DMS114 treated with DMSO at 0.1 percent for 48 hours (cell line): ENCODE data around the gene LRIT2.

Experiments used
- DNase-seq: peaks from one replicate; lab custom pipeline; 2025; ENCODE audit not compliant: unreplicated experiment; lab: John Stamatoyannopoulos, UW

LRIT2 gene, protein sequence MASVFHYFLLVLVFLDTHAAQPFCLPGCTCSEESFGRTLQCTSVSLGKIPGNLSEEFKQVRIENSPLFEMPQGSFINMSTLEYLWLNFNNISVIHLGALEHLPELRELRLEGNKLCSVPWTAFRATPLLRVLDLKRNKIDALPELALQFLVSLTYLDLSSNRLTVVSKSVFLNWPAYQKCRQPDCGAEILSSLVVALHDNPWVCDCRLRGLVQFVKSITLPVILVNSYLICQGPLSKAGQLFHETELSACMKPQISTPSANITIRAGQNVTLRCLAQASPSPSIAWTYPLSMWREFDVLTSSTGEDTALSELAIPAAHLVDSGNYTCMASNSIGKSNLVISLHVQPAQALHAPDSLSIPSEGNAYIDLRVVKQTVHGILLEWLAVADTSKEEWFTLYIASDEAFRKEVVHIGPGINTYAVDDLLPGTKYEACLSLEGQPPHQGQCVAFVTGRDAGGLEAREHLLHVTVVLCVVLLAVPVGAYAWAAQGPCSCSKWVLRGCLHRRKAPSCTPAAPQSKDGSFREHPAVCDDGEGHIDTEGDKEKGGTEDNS

DNA sequence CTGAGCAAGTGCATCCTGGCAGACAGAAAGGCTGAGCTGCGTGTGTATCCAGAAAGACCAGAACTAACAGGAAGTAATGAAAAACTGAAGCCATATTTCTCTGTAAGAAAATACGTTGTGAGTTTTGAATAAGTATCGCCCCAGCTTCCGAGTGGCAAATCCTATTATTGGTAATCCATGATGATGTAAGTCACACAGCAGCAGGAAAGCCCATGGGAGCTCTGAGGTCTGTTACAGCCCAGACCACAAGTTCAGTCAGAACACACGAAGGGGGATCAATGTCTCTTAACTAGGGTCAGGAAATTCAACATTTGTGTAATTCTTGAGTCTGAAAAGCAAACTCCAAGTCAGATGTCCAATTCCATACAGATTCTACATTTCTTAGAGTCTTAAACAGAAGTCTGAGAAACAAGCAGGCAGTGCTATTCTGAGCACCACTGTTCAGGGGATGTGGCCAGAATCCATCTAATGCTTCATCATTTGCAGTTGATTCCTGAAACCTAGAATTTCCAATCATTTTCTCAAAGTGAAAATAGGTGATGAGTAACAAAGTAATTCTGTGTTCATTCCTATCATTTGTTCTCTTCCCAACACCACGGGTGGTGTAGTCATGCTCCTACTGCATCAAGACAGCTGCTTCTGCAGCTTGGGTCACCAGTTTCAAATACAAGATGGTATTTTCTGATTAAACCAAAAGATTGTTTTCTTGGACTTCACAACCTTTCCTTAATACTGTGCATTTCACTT, at the start of gene LRIT2:
Gene LRIT2, minus strand, starts transcription at position 118 of the 747 bp plus-strand sequence. Its CDS starts 24 bp downstream, at position 94.
- DNase-seq, result no peak

DNA sequence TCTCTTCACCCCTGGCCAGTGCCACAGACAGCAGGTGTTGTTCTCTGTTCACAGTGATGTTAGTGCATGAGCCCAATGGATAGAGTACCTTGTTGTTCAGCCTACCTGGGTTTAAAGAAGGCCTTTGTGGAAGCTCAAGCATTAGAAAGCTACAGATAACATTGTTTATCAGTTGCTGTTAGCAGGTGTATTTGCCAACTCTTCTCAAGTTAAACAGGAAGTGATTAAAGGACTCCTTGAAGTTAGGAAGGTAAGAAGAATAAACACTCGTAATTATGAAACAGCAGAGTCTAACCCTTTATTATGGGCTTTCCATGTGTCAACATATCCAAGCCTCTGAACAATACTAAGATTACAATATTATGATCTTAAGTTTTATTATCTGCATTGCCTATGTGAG, 45.4 kb upstream of the LRIT2 start:
- DNase-seq, result no peak

DNA sequence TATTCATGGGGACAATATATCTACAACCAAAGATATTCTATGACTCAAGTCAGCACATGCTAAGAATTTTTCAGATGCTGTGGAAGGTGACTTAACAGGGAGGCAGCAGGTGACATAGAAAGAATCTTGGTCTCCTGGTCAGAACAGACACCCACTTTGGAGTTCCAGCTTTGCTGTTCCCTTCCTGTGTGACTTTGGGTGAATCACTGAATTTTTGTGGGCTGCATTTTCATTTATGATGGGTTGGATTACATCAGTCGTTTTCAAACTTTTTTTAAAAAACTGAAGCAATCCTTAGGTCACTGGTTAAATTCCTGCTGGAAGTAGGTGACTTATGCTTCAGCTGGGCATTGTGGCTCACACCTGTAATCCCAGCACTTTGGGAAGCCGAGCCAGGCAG, 44.4 kb upstream of the LRIT2 start:
- no peak for DNase-seq

DNA sequence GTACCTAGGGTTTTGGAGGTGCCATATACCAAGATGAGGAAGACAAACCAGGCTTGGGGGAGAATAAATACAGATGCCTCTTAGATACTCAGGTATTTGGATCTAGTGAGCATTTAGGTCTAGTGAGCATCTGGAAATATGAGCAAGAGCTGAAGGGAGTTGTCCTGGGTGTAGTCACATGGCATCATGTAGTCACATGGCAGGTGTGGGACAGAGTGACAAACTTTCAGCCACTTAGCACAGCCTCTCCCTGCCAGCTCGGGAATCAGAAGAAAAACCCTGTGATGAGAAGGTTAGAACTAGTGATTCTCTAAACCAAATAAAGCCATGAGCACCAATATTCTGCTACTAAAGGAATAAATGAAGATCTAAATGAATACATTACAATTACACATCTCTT, 43.8 kb upstream of the LRIT2 start:
- no peak for DNase-seq

DNA sequence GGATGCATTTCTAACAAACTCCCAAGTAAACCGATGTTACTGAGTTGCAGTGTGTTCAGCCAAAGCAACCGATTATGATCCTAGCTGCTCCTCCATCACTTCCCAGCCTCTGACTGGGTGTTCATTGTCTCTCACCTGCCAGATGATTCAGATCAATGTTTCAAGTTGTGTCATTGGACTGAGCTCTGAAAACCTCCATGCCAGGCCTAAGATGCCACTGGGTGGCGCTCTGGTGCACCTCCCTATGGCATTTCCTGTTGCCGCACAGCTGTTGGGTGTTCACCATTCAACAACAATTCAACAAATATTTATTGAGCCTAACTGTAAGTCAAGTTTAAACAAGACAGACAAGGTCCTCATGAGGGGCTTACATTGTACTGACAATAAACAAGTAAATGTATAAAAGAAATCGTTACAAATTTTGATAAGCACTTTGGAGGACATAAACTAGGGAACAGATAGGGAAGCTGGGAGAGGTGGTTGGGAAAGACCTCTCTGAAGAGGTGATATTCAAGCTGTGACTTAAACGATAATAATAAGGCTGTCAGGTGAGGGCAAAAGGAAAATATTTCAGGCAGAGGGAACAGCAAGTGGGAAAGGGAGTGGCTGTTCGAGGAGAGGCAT, 42.3 kb upstream of the LRIT2 start:
- DNase-seq, result no peak

DNA sequence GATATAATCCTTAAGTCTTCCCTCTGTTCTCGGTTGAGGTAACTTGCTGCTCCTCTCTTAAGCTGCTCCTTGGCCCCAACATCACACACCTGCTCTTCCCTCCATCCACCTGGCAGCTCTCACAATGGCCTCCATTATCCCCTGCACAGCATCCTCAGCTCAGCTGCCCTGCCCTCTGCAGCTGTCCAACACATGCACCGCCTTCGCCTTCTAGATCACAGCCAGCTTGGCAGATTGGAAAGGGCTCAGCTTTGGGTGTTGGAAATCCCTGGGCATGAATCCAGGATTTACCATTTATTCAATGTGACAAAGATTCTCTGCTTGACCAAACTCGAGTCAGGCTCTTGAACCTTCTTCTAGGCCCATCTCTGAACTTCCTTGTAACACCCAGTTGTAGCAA, 40.1 kb upstream of the LRIT2 start:
- no peak for DNase-seq

DNA sequence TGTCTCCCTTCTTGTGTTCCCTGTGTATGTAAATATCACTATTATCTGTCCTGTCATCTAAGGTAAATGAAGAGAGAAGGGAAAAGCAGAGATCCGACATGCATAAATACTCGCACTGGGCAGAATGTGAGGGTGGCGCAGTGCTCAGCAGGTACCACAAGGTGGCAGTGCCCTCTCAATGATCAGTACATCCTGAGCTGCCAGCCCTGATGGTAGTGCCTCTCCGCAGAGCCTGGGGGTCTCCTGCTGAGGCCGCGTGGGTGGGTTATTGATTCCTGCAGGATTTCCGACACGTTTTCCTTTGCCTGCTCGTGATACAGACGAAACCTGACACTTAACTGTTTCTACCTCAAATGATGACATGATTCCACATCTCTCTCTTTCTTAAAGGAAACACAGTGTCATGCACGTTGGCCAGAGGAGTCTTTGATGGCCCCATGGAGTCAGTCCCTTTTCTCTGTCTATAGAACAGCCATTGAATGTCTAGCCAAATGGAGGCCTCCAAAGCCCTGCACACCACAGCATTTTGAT, 39.3 kb upstream of the LRIT2 start:
- peak; percentile 53 for DNase-seq

DNA sequence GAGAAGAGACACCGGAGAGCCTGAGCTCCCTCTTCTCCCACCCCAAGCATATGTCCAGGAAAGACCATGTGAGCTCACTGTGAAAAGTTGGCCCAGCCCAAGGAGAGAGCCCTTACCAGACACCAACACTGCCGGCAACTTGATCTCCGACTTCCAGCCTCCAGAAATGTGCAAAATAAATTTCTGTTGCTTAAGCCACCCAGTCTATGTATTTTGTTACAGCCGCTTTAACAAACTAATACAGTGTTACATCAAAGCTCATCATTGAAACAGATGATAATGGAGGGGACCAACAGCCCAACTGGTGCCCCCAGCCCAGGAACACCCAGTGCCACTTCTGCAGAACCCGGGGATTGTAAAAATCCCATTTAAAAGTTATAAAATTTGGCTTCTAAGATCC, 38.4 kb upstream of the LRIT2 start:
- no peak for DNase-seq

DNA sequence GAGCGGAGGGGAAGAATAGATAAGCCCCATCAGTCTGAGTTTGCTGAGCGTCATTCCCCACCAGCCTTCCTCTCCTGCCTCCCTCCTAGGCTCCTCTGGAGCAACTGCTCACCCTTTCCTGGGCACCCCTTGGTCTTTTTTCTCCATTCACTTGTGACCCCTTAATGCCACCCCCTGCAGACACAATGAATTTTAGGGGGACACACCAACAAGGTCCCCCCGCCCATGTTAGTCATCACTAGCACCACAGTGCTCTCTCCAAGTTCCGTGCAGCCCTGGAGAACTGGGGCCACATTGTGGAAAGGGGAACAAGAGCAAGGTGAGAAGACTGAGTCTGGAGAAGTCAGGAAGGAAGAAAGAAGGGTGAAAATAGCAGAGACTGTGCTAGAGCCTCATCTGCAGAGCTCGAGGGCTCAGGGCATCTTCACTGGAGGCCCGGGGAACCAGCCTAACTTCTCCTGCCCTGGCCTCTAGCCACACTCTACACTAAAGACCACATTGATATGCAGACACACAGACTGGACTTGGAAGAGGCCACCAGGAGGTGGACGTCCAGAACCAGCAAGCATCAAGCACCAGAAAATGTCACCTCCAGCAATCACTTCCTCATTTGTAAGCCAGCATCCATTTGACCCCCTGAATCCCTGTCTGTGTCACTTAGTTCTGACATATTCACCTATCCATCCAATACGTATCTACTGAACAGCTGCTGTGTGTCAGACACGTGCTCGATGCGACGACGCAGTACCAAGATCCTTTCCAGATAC, 37.0 kb upstream of the LRIT2 start:
- DNase-seq, result no peak

DNA sequence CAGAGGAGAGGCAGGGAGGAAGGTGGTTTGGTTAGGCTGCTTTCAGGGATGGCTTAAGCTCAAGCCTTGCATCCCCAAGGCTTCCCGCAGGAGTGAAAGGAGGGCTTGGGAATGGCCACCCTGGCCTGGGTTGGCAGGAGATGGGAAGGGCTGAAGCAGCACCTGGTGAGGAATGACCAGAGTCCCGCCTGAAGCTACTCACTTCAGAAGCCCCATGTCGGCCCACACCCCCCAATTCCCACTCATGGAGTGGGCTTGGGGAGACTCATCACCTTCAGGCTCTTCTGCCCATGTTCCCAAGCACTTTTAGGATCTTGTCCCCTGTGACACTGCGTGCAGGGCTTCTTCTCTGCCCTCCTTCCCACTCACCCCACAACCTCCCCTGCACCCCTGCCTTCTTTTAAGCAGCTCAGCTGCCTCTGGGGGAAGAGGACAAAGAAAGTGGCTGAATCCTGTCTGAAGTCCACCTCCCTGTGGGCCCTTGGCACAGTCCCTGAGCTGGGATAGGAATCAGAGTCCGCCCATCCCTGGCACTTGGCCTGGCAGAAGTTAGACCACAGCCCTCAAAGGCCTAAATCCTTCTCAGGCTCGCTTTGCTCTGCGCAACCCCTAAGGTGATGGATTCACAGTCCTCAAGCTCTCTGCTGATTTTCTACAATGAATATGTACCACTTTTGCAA, 36.0 kb upstream of the LRIT2 start:
- no peak for DNase-seq

DNA sequence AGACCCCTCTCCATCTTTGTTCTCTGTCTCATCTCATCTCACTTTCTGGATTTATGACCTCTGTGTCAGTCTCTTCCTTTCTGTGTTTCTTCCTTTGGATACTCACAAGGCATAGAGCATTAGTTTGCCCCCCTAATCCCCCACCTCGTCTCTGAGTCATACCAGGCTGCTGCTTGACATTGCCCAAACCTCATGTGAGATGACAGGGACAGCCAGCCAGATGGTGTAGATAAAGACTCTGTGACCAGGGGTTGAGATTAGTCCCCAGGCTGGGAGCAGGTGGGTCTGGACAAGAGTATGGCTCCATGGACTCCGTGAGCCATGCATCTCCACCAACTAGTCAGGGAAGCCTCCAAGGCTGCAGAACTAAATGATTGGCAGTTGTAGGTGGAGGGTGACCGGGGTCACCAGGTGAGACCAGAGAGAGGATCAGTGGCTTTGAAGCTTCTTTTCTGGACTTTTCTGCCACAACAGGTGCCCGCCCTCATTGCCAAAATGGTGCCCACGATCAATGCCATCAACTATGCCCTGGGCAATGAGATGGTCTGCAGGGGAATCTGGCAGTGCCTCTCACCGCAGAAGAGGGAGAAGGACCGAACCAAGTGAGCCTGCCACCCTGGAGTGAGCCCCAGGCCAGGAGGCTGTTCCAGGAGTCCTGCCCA, 32.8 kb upstream of the LRIT2 start:
- DNase-seq, result no peak

DNA sequence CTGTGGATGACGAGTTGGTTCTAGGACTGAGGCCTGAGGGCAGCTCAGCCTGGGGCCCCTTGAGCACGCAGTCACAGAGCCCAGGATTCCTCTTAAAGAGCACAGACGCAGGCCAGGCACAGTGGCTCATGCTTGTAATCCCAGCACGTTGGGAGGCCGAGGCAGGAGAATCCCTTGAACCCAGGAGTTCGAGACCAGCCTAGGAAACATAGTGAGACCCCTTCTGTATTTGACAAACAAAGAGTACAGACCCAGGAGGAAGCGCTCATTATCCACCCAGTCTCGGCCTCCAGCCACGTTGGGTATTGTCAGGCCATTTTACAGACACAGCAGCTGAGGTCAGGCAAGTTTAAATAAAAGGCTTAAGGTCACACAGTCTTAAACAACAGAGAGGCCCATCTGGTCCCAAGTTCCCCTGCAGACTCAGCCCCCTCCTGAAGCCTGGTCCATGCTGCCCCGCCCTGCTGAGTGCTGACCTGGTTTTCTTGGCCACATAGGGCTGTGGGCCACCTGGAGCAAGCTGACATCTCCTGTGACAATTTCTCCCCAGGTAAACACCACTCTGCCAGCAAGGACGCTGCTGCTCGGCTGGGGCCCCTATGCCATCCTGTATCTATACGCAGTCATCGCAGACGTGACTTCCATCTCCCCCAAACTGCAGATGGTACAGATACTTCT, 32.1 kb upstream of the LRIT2 start:
- no peak for DNase-seq

DNA sequence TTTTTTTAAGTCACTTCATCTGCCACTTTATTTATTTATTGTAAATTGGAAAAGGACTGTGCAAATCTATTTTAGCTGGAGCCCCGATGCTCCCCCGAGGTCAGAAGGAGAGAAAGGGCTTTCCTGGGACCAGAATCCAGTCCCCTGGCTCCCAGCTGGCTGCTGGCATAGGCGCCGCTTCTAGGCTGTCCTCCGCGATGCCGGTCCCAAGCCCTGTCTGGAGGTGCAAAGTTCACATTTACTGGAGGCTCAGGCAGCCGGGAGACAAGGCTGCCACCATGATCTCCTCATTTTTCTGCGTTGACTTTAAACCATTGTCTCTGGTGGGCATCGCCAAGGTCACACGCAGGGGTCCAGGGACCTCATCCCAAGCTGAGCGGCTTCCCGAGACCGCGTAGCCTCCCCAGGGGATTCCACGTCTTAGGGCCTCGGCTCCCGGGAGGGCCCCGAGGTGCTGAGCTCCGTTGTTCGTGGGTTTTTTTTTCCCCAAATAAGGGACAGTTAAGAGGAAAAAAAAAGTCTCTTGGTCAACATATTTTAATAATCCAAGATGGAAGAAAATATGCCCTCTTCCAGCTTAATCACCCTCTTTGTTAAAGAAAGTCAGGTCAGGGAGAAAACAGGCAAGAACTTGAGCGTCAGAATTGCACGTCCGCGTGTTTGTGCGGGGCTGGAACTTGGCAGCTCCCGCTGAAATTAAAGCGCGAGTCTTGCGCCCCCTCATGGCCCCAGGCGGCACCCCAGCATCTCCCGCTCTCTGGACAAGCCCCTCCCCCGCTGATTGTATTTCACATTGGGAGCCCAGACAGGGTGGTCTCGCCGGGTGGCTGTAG, 31.4 kb upstream of the LRIT2 start:
- DNase-seq, result no peak

DNA sequence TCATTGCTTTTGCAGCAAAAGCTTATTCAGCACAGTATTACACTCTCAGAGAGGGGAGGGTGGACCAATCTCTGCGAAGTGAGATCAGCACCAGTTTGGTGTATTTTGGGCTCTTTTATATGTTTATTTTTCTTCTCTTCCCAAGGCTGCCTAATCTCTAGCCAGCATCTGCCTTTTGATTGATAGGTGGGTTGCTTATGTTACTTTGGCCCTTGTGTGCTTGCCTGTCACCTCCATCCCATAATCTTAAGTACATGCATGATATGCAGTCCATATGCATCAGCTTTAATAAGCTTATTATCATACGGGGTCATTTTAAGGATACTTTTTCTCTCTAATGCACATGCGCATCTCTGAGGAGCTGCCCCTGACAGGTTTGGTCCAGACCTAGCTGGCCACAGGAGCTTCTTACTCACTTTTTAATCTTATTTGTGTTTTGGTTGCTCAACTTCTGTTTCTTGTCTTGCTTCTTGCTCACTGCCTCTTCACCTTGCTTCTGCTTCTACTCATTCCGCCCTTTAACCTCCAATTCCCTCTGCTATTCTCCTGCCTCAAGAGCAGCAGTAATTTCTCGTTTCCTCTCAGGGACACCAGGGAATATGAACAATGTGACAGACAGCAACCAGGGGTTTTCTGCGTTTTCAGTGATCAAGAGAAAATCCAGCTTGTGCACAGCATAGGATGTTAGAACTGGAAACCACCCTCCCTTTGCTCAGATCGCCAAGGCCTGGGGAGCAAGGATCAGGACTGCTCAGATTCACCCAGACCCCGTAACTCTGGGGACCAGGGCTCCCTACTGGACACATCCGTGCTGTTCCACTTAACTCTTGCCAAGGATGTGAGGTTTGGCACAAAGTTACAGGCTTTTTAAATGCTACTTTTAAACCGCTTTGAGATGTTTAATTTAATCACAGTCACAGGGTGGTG, 29.5 kb upstream of the LRIT2 start:
- no peak for DNase-seq

DNA sequence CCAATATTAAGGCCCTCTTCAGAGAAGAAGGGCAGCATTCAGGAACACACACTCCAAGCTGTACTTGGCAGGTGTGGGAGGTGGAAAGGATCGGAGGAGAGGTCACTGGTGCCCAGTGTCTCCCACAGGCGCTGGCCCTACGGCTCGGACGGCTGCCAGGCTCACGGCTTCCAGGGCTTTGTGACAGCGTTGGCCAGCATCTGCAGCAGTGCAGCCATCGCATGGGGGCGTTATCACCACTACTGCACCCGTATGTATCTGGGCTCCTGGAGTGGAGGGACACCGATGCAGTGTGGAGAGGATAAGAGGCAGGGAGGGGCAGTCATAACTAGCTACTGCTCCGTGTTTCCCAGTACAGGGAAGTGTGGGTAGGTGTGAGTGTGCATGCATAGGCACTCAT, 23.4 kb upstream of the LRIT2 start:
- no peak for DNase-seq

DNA sequence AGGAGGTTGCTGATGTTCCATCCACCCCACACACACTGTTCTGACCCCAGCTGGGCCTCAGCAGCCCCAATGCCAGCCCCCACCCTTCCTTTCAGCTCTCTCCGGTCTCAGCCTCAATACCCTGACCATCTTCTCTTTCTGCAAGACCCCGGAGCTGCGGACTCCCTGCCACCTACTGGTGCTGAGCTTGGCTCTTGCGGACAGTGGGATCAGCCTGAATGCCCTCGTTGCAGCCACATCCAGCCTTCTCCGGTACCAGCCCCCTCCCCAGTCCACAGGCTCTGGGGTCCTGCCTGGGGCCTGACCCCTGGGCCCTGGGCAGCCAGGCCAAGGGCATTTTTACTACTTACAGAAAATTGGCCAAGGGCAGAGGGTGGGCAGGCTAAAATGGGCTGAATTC, 22.2 kb upstream of the LRIT2 start:
- DNase-seq, result no peak

DNA sequence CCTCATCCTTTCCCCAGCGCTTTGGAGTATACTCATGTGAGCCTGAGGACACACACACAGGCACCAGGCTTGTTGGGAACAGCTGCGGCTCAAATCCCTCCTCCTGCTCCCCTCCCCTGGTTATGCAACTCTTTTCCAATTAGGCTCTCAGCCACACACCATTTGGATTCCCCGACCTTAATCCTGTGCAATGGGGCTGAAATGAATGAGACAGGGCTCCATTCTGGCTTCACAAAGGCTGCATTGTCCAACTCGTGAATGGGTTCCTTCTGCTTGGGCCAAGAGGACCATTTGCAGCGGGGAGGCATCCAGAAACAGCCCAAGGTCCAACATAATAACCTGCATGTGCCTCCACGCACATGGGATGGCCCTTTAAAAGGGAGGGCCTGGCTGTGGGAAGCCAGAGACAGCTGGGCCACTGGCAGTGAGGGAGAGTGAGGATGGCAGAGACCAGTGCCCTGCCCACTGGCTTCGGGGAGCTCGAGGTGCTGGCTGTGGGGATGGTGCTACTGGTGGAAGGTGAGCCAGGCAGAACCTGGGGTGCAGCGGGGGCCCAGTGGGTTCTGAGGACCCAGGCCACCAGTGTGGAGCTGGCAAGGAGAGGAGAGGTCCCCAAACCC, 19.4 kb upstream of the LRIT2 start, which contains the start of gene RGR:
Gene RGR, plus strand, starts transcription at position 403 of the 620 bp plus-strand sequence. Its CDS starts 38 bp downstream, at position 441.
- DNase-seq, result no peak
